HepG2 (cell line): ENCODE measurements around the gene RAB38. TPM values are rescaled to one million over a fixed set of nuclear protein-coding genes. Genes with fewer than 3 reads are reported as not detected.

Experiments
- ATAC-seq: fragments of 200-7000 bp; cut with Tn5 transposase; 3 replicates; pipeline ENCODE4 v1.9.1; 2020; ENCODE audit warnings: mild to moderate bottlenecking, moderate library complexity
- BruUV-seq: library from RNA; stranded (reverse); fragments of 400-500 nt; replicated peaks from 2 replicates; lab custom pipeline; 2021; lab: Mats Ljungman, UMichigan
- CTCF ChIA-PET: fragments of 300-600 bp; formaldehyde crosslinking; extraction: SDS; loops from one replicate; lab custom pipeline; 2021; ENCODE audit warnings: low total read pairs, inconsistent platforms, low intra/inter-chr PET ratio; lab: Yijun Ruan, JAX
- POLR2A ChIA-PET: fragments of 350-600 bp; sonication (Branson Sonifier 250); formaldehyde crosslinking; loops from one replicate; lab custom pipeline; 2020; ENCODE audit warnings: antibody characterized with exemption, inconsistent platforms; lab: Yijun Ruan, JAX
- DNase-seq: peaks from one replicate; pipeline ENCODE4 v3.0.0-alpha.2; 2015; ENCODE audit warnings: low spot score
- FAIRE-seq: peaks from 3 replicates; lab custom pipeline; 2011; peaks lifted over from hg19 to GRCh38; lab: Jason Lieb, UNC
- H2AFZ ChIP-seq: one replicate; pipeline ENCODE4 v1.6.1; 2011; ENCODE audit warnings: low read length, inconsistent platforms
- H3K27ac ChIP-seq: fragments of 300-600 bp; 3 replicates; pipeline ENCODE4 v1.8.0; 2011; ENCODE audit warnings: mixed run types, mild to moderate bottlenecking, mixed read lengths, low read length, inconsistent platforms; ENCODE audit not compliant: insufficient read depth; ENCODE audit errors: extremely low read length
- H3K27me3 ChIP-seq, 2 experiments: fragments of 200-600 bp in 1 of 2; 2 replicates in 1 of 2; 3 replicates in 1 of 2; pipeline versions ENCODE4 v1.6.0 to v1.8.0; 2011; ENCODE audit warnings: low read length in 2 of 2, mild to moderate bottlenecking in 2 of 2, moderate library complexity in 2 of 2, inconsistent platforms in 1 of 2; ENCODE audit not compliant: insufficient read depth in 2 of 2, control insufficient read depth in 1 of 2
- H3K36me3 ChIP-seq, 2 experiments: fragments of 200-600 bp in 1 of 2; replicated peaks in 1 of 2; 2 replicates in 1 of 2; 3 replicates in 1 of 2; pipeline versions ENCODE4 v1.5.1 to v1.8.0; 2011; ENCODE audit warnings: low read length in 2 of 2, inconsistent platforms in 1 of 2; ENCODE audit not compliant: insufficient read depth in 2 of 2, control insufficient read depth in 1 of 2
- H3K4me1 ChIP-seq: 2 replicates; pipeline ENCODE4 v1.5.1; 2012; ENCODE audit warnings: low read length, inconsistent platforms; ENCODE audit not compliant: insufficient read depth
- H3K4me2 ChIP-seq: 2 replicates; pipeline ENCODE4 v1.6.0; 2011; ENCODE audit warnings: low read depth, low read length, inconsistent platforms
- H3K4me3 ChIP-seq, 3 experiments: fragments of 200-600 bp in 1 of 3; sonication (generic), shearing (Covaris generic) in 1 of 3; replicated peaks in 1 of 3; 2 replicates each; pipeline ENCODE4 v1.5.1; 2011 to 2016; ENCODE audit warnings: low read length in 3 of 3, inconsistent platforms in 2 of 3, low read depth in 2 of 3, mild to moderate bottlenecking in 2 of 3, control low read depth in 1 of 3, mixed read lengths in 1 of 3; ENCODE audit not compliant: insufficient read depth in 1 of 3
- H3K79me2 ChIP-seq: one replicate; pipeline ENCODE4 v1.6.1; 2011; ENCODE audit warnings: low read length, inconsistent platforms; ENCODE audit not compliant: insufficient read depth
- H3K9ac ChIP-seq: 2 replicates; pipeline ENCODE4 v1.6.0; 2011; ENCODE audit warnings: mild to moderate bottlenecking, low read depth, low read length, inconsistent platforms; ENCODE audit not compliant: insufficient read depth
- H3K9me3 ChIP-seq: 2 replicates; pipeline ENCODE4 v1.5.1; 2012; ENCODE audit warnings: mild to moderate bottlenecking, low read length
- H4K20me1 ChIP-seq: 2 replicates; pipeline ENCODE4 v1.6.0; 2011; ENCODE audit warnings: inconsistent platforms, mild to moderate bottlenecking, low read length, moderate library complexity; ENCODE audit not compliant: insufficient read depth
- BHLHE40 ChIP-seq: IDR thresholded peaks from 2 replicates; pipeline ENCODE4 v1.6.1; 2011; ENCODE audit warnings: low read length, improper control_type of control experiment
- FOXC1 ChIP-seq: sonication (generic); formaldehyde crosslinking; IDR thresholded peaks from 2 replicates; pipeline ENCODE4 v1.8.0; 2022; ENCODE audit warnings: mild to moderate bottlenecking, missing genetic modification reagents, borderline replicate concordance
- GFI1 ChIP-seq: sonication (generic); formaldehyde crosslinking; IDR thresholded peaks from 2 replicates; pipeline ENCODE4 v1.5.0; 2020; ENCODE audit warnings: missing genetic modification reagents, mild to moderate bottlenecking, borderline replicate concordance
- HNRNPL ChIP-seq: fragments of 200-400 bp; formaldehyde crosslinking; IDR thresholded peaks from 2 replicates; pipeline ENCODE4 v1.6.1; 2017; ENCODE audit warnings: mild to moderate bottlenecking, low read depth, low read length
- PCBP1 ChIP-seq: fragments of 200-400 bp; formaldehyde crosslinking; IDR thresholded peaks from 2 replicates; pipeline ENCODE4 v1.6.1; 2017; ENCODE audit warnings: mild to moderate bottlenecking, low read depth, low read length, borderline replicate concordance
- SMC3 ChIP-seq: IDR thresholded peaks from 2 replicates; pipeline ENCODE4 v1.6.1; 2011; ENCODE audit warnings: low read length, improper control_type of control experiment
- STAG1 ChIP-seq: sonication (generic); formaldehyde crosslinking; IDR thresholded peaks from 2 replicates; pipeline ENCODE4 v1.4.0; 2020; ENCODE audit warnings: missing genetic modification reagents
- XRCC5 ChIP-seq: fragments of 200-400 bp; formaldehyde crosslinking; optimal IDR thresholded peaks from 2 replicates; pipeline ENCODE3; 2017; ENCODE audit warnings: mild to moderate bottlenecking, low read length
- WGBS: methylation state at CpG from one replicate; pipeline ENCODE4 v1.1.6; 2017; ENCODE audit warnings: low lambda C conversion rate; 5-methylcytosine and 5-hydroxymethylcytosine counted together
- in situ Hi-C: cut with HindIII; loops from 2 replicates; pipeline ENCODE4 v1.10.0; 2017; ENCODE audit warnings: low pct_unique_long_range_greater_than_20kb; ENCODE audit not compliant: extremely low pct_ligation_motif_present
- intact Hi-C: fragments of 100-400 bp; cut with micrococcal nuclease; formaldehyde crosslinking; loops from one replicate; pipeline ENCODE4 v1.10.0; 2022; ENCODE audit not compliant: unreplicated experiment
- polyA plus RNA-seq, 8 experiments: library from polyadenylated mRNA; depleted of rRNA in 3 of 8; stranded (reverse) in 7 of 8; unstranded in 1 of 8; fragments of >200 nt; fragmentation: Illumina TruSeq in 4 of 8; extraction: Trizol in 4 of 8; gene quantifications; 2 replicates each; pipeline versions ENCODE4 v1.2.1 to v1.2.3, GENCODE V29; 2011 to 2016; ENCODE audit warnings: low read depth in 4 of 8, missing spikeins in 1 of 8, mixed read lengths in 1 of 8; ENCODE audit not compliant: insufficient read depth in 1 of 8
- total RNA-seq, 5 experiments: library from RNA; depleted of rRNA; stranded (reverse); fragments of >200 nt; fragmentation: Illumina TruSeq; extraction: Trizol; gene quantifications; 2 replicates each; pipeline ENCODE4 v1.2.3, GENCODE V29; 2016; ENCODE audit warnings: low read depth in 1 of 5
- TF ChIP-seq, protein P1 (sequence below): sonication (generic); formaldehyde crosslinking; IDR thresholded peaks from 2 replicates; pipeline ENCODE4 v1.4.0; 2020; ENCODE audit warnings: mild to moderate bottlenecking, missing genetic modification reagents
- TF ChIP-seq, protein P2 (sequence below): sonication (generic); formaldehyde crosslinking; IDR thresholded peaks from 2 replicates; pipeline ENCODE4 v1.4.0; 2020; ENCODE audit warnings: missing genetic modification reagents, mild to moderate bottlenecking, borderline replicate concordance
- TF ChIP-seq, protein P3 (sequence below): sonication (generic); formaldehyde crosslinking; IDR thresholded peaks from 2 replicates; pipeline ENCODE4 v1.5.0; 2020; ENCODE audit warnings: mild to moderate bottlenecking, missing genetic modification reagents, moderate library complexity
- TF ChIP-seq, protein P4 (sequence below): sonication (generic); formaldehyde crosslinking; IDR thresholded peaks from 2 replicates; pipeline ENCODE4 v1.4.0; 2020; ENCODE audit warnings: missing genetic modification reagents

The RAB38 gene
- total and polyA plus RNA-seq, 2 of the 13 experiments (the other 11 are each of a cell fraction or from before 2014, with no cell fraction given), result 0.13 to 0.30 TPM

DNA sequence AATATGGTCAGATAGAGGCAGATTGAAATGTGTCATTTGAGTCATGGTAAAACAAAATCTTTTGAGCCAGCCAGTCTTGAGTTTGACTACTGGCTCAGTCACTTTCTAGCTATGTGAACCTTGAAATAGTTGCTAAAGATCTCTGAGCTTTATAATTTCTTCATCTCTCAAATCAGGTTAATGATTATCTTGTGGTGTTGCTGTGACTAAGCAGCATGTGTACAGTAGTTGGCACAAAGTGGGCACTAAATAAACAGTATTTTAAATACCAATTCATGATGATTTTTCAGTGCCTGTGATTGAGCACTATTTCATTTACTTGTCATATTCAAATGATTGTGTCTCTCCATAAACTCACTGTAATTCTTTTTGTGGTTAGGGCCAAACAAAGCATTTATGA, 70.8 kb downstream of the RAB38 start:
- Histone ChIP-seq H4K20me1 (no peaks in the 10 kb centered on the region), H3K79me2 (no peaks in the 10 kb centered on the region), H3K4me2 (no peak overlapping the region), H3K36me3 (no peaks in the 10 kb centered on the region), H3K4me1 (0 out of 2 replicates have a peak, but pooled peaks cover 8% of the 10 kb centered on the region), H2AFZ (no peak overlapping the region), H3K4me3 (no peak overlapping the region), H3K27me3 (no peaks in the 10 kb centered on the region), H3K27ac (no peak overlapping the region), H3K9ac (no peak overlapping the region), H3K9me3 (no peaks in the 10 kb centered on the region)
- DNase-seq (no peak), FAIRE-seq (no peak), ATAC-seq (no peak)
- no TSS peak for BruUV-seq
- intact Hi-C loops (loop anchor here (5.0 kb wide), 1 partner anchor 783 kb away; no protein-coding TSS in a partner anchor), in situ Hi-C loops (loop anchor here (5.0 kb wide), 1 partner anchor 438 kb away; no protein-coding TSS in a partner anchor)
- 0 out of 2 replicates have a peak, but pooled peaks have one; percentile 32 for TF ChIP-seq HNRNPL
- no peak for TF ChIP-seq FOXC1 (CRISPR knock-in tag)
- POLR2A ChIA-PET, result no interaction called here
- CTCF ChIA-PET, result interaction anchor here (1.3 kb wide), 1 partner anchor 440 kb away, joined by 10 read pairs; no protein-coding TSS in a partner anchor

DNA sequence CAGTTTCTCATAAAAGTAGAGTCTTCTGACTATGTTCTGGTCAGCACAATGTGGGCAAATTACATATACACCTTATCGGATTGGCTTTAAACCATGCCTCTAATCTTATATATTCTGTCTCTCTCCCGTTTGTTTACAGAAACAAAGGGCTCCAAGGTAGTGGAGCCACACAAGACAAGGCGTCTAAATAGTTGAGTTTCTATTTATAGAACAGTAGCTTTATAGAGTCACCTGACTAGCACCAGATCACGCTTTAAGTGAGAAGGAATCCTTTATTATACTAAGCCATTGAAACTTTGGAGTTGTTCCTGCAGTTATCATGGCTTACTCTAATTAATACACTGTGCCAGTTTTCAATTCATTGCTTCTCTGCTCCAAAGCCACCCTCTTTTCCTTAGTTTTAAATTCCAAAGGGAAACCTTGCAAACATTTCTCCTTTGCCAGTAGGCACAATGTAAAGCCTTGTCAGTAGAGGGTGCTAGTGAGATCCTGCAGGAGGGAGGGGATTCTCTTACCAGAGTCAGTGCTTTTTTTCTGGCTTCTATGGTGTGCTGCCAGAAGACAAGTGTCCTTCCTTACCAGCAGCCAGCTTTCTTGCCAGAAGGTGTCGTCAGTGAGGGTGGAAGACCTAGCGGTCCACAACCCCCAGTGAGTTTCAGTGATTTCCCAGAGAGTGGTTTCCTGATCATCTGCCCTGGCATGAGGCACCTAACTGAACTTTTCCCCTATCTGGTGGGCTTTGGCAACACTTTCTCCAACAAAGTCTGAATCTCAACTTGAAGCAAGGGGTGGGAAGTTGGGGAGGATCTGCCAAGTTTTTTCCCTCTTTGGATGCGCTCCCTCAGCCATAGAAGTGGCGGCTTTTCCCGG, 71.7 kb downstream of the RAB38 start:
- intact Hi-C loops (loop anchor here (1.0 to 5.0 kb wide), 3 partner anchors 441 to 784 kb away; no protein-coding TSS in a partner anchor), in situ Hi-C loops (loop anchor here (5.0 kb wide), 1 partner anchor 439 kb away; no protein-coding TSS in a partner anchor)
- Histone ChIP-seq H4K20me1 (no peaks in the 10 kb centered on the region), H3K79me2 (no peaks in the 10 kb centered on the region), H3K9ac (no peak overlapping the region), H3K4me1 (0 out of 2 replicates have a peak, but pooled peaks cover 8% of the 10 kb centered on the region), H3K36me3 (no peaks in the 10 kb centered on the region), H2AFZ (no peak overlapping the region), H3K4me3 (no peak overlapping the region), H3K27ac (no peak overlapping the region), H3K4me2 (no peak overlapping the region), H3K9me3 (no peaks in the 10 kb centered on the region), H3K27me3 (no peaks in the 10 kb centered on the region)
- no peak for FAIRE-seq
- 33% methylated on average over 8 of the region's 9 CpGs for WGBS
- POLR2A ChIA-PET, result no interaction called here
- ATAC-seq, result peak; percentile 90
- CTCF ChIA-PET, result interaction anchor here (1.3 kb wide), 1 partner anchor 441 kb away, joined by 10 read pairs; no protein-coding TSS in a partner anchor
- no TSS peak for BruUV-seq
- TF ChIP-seq, protein P1, sequence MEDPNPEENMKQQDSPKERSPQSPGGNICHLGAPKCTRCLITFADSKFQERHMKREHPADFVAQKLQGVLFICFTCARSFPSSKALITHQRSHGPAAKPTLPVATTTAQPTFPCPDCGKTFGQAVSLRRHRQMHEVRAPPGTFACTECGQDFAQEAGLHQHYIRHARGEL (CRISPR knock-in tag), result peak; percentile 76; the same call in 1 of the 2 replicates
- TF ChIP-seq BHLHE40 (no peak), STAG1 (CRISPR knock-in tag) (peak; percentile 46), XRCC5 (peak; percentile 22), SMC3 (peak; percentile 39; the same call in 1 of the 2 replicates), PCBP1 (no peak), GFI1 (CRISPR knock-in tag) (0 out of 2 replicates have a peak, but pooled peaks have one; percentile 27)
- TF ChIP-seq, protein P2, sequence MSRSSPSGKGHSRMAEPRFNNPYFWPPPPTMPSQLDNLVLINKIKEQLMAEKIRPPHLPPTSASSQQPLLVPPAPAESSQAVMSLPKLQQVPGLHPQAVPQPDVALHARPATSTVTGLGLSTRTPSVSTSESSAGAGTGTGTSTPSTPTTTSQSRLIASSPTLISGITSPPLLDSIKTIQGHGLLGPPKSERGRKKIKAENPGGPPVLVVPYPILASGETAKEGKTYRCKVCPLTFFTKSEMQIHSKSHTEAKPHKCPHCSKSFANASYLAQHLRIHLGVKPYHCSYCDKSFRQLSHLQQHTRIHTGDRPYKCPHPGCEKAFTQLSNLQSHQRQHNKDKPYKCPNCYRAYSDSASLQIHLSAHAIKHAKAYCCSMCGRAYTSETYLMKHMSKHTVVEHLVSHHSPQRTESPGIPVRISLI (CRISPR knock-in tag), result peak; percentile 22; the same call in 1 of the 2 replicates
- TF ChIP-seq, protein P3, sequence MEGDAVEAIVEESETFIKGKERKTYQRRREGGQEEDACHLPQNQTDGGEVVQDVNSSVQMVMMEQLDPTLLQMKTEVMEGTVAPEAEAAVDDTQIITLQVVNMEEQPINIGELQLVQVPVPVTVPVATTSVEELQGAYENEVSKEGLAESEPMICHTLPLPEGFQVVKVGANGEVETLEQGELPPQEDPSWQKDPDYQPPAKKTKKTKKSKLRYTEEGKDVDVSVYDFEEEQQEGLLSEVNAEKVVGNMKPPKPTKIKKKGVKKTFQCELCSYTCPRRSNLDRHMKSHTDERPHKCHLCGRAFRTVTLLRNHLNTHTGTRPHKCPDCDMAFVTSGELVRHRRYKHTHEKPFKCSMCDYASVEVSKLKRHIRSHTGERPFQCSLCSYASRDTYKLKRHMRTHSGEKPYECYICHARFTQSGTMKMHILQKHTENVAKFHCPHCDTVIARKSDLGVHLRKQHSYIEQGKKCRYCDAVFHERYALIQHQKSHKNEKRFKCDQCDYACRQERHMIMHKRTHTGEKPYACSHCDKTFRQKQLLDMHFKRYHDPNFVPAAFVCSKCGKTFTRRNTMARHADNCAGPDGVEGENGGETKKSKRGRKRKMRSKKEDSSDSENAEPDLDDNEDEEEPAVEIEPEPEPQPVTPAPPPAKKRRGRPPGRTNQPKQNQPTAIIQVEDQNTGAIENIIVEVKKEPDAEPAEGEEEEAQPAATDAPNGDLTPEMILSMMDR (CRISPR knock-in tag), result peak; percentile 73
- TF ChIP-seq, protein P4, sequence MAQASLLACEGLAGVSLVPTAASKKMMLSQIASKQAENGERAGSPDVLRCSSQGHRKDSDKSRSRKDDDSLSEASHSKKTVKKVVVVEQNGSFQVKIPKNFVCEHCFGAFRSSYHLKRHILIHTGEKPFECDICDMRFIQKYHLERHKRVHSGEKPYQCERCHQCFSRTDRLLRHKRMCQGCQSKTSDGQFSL (CRISPR knock-in tag), result no peak
- peak; percentile 52 for DNase-seq
